GM12872 (cell line): Measurements from ENCODE around the gene TMEM237.

Experiments used
- CTCF ChIP-seq: IDR thresholded peaks from 3 replicates; pipeline ENCODE4 v1.5.1; 2011; ENCODE audit warnings: low read depth, mild to moderate bottlenecking, low read length, moderate library complexity; ENCODE audit not compliant: insufficient read depth

The TMEM237 gene

GRCh38 chr2:201656102-201656501 is 12.8 kb upstream of the TMEM237 start:
- TF ChIP-seq CTCF = no peak

GRCh38 chr2:201654616-201655384 is 11.5 kb upstream of the TMEM237 start:
- TF ChIP-seq CTCF = no peak

- no peak for TF ChIP-seq CTCF
Measured at GRCh38 chr2:201653221-201653620, 9.9 kb upstream of the TMEM237 start.

GRCh38 chr2:201649442-201649841 is 6.1 kb upstream of the TMEM237 start:
- TF ChIP-seq CTCF = no peak

GRCh38 chr2:201647431-201647830 is 4.1 kb upstream of the TMEM237 start:
- TF ChIP-seq CTCF = no peak

GRCh38 chr2:201644001-201644400 is 698 bp upstream of the TMEM237 start:
- no peak for TF ChIP-seq CTCF

GRCh38 chr2:201642579-201643215 is 606 bp downstream of the TMEM237 start:
- TF ChIP-seq CTCF = no peak
